Keratinocyte (primary cell): ENCODE data around the gene HK2. TPM values are rescaled to one million over a fixed set of nuclear protein-coding genes. Genes with fewer than 3 reads are reported as not detected.

ENCODE experiments used
- DNase-seq: peaks from one replicate; pipeline ENCODE4 v3.0.0-alpha.2; 2011; ENCODE audit warnings: low read depth, missing footprints, low spot score
- FAIRE-seq: peaks from 2 replicates; lab custom pipeline; 2011; peaks lifted over from hg19 to GRCh38; lab: Jason Lieb, UNC
- H2AFZ ChIP-seq: 2 replicates; pipeline ENCODE4 v1.6.0; 2012; ENCODE audit warnings: low read length, control low read depth, inconsistent platforms; ENCODE audit not compliant: control insufficient read depth
- H3K27ac ChIP-seq: 2 replicates; pipeline ENCODE4 v1.5.1; 2011; ENCODE audit warnings: low read length; ENCODE audit not compliant: control insufficient read depth, insufficient read depth
- H3K27me3 ChIP-seq: 3 replicates; pipeline ENCODE4 v1.6.0; 2011; ENCODE audit warnings: low read length; ENCODE audit not compliant: control insufficient read depth, insufficient read depth; ENCODE audit errors: extremely low read depth
- H3K36me3 ChIP-seq, 2 experiments: 2 replicates in 1 of 2; 3 replicates in 1 of 2; pipeline ENCODE4 v1.5.1; 2011; ENCODE audit warnings: low read length in 2 of 2, mild to moderate bottlenecking in 1 of 2; ENCODE audit not compliant: control insufficient read depth in 2 of 2, insufficient read depth in 2 of 2; ENCODE audit errors: extremely low read depth in 1 of 2
- H3K4me1 ChIP-seq: 3 replicates; pipeline ENCODE4 v1.5.1; 2011; ENCODE audit warnings: low read length; ENCODE audit not compliant: control insufficient read depth, insufficient read depth; ENCODE audit errors: extremely low read depth
- H3K4me2 ChIP-seq: 3 replicates; pipeline ENCODE4 v1.6.0; 2011; ENCODE audit warnings: low read depth, low read length; ENCODE audit not compliant: control insufficient read depth, insufficient read depth; ENCODE audit errors: extremely low read depth
- H3K4me3 ChIP-seq, 3 experiments: fragments of 200-600 bp in 1 of 3; sonication (generic) in 1 of 3; 2 replicates in 2 of 3; 3 replicates in 1 of 3; pipeline ENCODE4 v1.5.1; 2011 to 2016; ENCODE audit warnings: low read length in 3 of 3, mild to moderate bottlenecking in 3 of 3, control low read depth in 2 of 3, inconsistent platforms in 1 of 3, low read depth in 1 of 3, mixed read lengths in 1 of 3, mixed run types in 1 of 3, moderate library complexity in 1 of 3; ENCODE audit not compliant: control insufficient read depth in 2 of 3, insufficient read depth in 2 of 3; ENCODE audit errors: extremely low read depth in 1 of 3
- H3K79me2 ChIP-seq: 2 replicates; pipeline ENCODE4 v1.6.0; 2012; ENCODE audit warnings: low read length; ENCODE audit not compliant: control insufficient read depth, insufficient read depth
- H3K9ac ChIP-seq: 3 replicates; pipeline ENCODE4 v1.6.0; 2011; ENCODE audit warnings: low read length; ENCODE audit not compliant: control insufficient read depth, insufficient read depth; ENCODE audit errors: extremely low read depth
- H3K9me1 ChIP-seq: 3 replicates; pipeline ENCODE4 v1.6.0; 2011; ENCODE audit warnings: low read length; ENCODE audit not compliant: control insufficient read depth, insufficient read depth; ENCODE audit errors: extremely low read depth
- H3K9me3 ChIP-seq: 2 replicates; pipeline ENCODE4 v1.5.1; 2012; ENCODE audit warnings: low read depth, low read length; ENCODE audit not compliant: control insufficient read depth
- H4K20me1 ChIP-seq: 3 replicates; pipeline ENCODE4 v1.6.0; 2011; ENCODE audit warnings: low read length; ENCODE audit not compliant: control insufficient read depth, insufficient read depth; ENCODE audit errors: extremely low read depth
- CTCF ChIP-seq, 3 experiments: IDR thresholded peaks in 1 of 3; conservative IDR thresholded peaks in 1 of 3; optimal IDR thresholded peaks in 1 of 3; 2 replicates in 2 of 3; 3 replicates in 1 of 3; pipeline versions ENCODE3 to v1.5.1; 2011; ENCODE audit warnings: low read length in 3 of 3, mild to moderate bottlenecking in 3 of 3, moderate library complexity in 2 of 3, control low read depth in 1 of 3, inconsistent platforms in 1 of 3; ENCODE audit not compliant: insufficient read depth in 2 of 3; ENCODE audit errors: extremely low read depth in 1 of 3
- EZH2 ChIP-seq: IDR thresholded peaks from one replicate; pipeline ENCODE4 v1.6.1; 2012; ENCODE audit warnings: inconsistent platforms, mild to moderate bottlenecking, low read length, moderate library complexity
- dilution Hi-C: fragments of 300-500 bp; cut with MboI; formaldehyde crosslinking; loops from one replicate; pipeline ENCODE4 v1.7.0; 2020; ENCODE audit warnings: low sequenced_read_pairs; ENCODE audit not compliant: extremely low pct_ligation_motif_present
- polyA plus RNA-seq, 5 experiments: library from polyadenylated mRNA; depleted of rRNA in 3 of 5; stranded (reverse) in 3 of 5; stranded (forward) in 1 of 5; unstranded in 1 of 5; fragments of >200 nt; gene quantifications; 1 replicate in 1 of 5; 2 replicates in 3 of 5; 3 replicates in 1 of 5; pipeline versions ENCODE4 v1.2.1 to v1.2.3, GENCODE V29; 2011 to 2012; ENCODE audit warnings: missing spikeins in 2 of 5, low read depth in 1 of 5, low replicate concordance in 1 of 5

The HK2 gene
- polyA plus RNA-seq, 1 donor (not counting 4 experiments of a cell fraction or from before 2014, with no cell fraction given) = 27.1 TPM

GRCh38 chr2:74876081-74876886 lies 42.4 kb downstream of the HK2 start:
- Histone ChIP-seq H3K9ac (no peak overlapping the region), H3K4me1 (no peaks in the 10 kb centered on the region), H3K9me3 (no peaks in the 10 kb centered on the region), H2AFZ (no peak overlapping the region), H3K9me1 (no peaks in the 10 kb centered on the region), H3K27ac (no peak overlapping the region), H3K4me3 (no peak overlapping the region), H3K79me2 (peaks cover 1% of the 10 kb centered on the region), H3K36me3 (peaks cover 31 to 46% of the 10 kb centered on the region in 2 experiments), H4K20me1 (no peaks in the 10 kb centered on the region), H3K4me2 (no peak overlapping the region), H3K27me3 (no peaks in the 10 kb centered on the region)
- DNase-seq (no peak), FAIRE-seq (no peak)
- dilution Hi-C loops = no loop called here
- no peak for TF ChIP-seq EZH2
- TF ChIP-seq CTCF (optimal IDR thresholded peaks at IDR 0.05 in 1 of 3, IDR thresholded peaks at IDR 0.05 in 1 of 3, conservative IDR thresholded peaks at IDR 0.05 in 1 of 3; ENCODE audit: extremely low read depth in 1 of 3, insufficient read depth in 2 of 3, low read length in 3 of 3) = peak; percentile 43 to 63 (median 55)

GRCh38 chr2:74877376-74877775 lies 43.4 kb downstream of the HK2 start:
- H4K20me1 ChIP-seq = no peaks in the 10 kb centered on the region
- H3K4me1 ChIP-seq = no peaks in the 10 kb centered on the region
- H3K9me3 ChIP-seq = no peaks in the 10 kb centered on the region
- H3K4me2 ChIP-seq = no peak overlapping the region
- H3K79me2 ChIP-seq = no peaks in the 10 kb centered on the region
- no peaks in the 10 kb centered on the region for H3K27me3 ChIP-seq
- H3K36me3 ChIP-seq = peaks cover 38 to 51% of the 10 kb centered on the region in 2 experiments
- FAIRE-seq = no peak
- no peak for TF ChIP-seq CTCF (optimal IDR thresholded peaks at IDR 0.05 in 1 of 3, IDR thresholded peaks at IDR 0.05 in 1 of 3, conservative IDR thresholded peaks at IDR 0.05 in 1 of 3; ENCODE audit: extremely low read depth in 1 of 3, insufficient read depth in 2 of 3, low read length in 3 of 3)
- TF ChIP-seq EZH2 = no peak
- H3K4me3 ChIP-seq = no peak overlapping the region
- no peak overlapping the region for H3K9ac ChIP-seq
- no peaks in the 10 kb centered on the region for H3K9me1 ChIP-seq
- DNase-seq = no peak
- H3K27ac ChIP-seq = no peak overlapping the region
- no peak overlapping the region for H2AFZ ChIP-seq
- dilution Hi-C loops = no loop called here
